ENCODE data around the gene HLF. TPM values are rescaled to one million over a fixed set of nuclear protein-coding genes. Genes with fewer than 3 reads are reported as not detected.

Gene HLF
- total RNA-seq, 2 donors from 2014 or later = 23.9 to 44.3 TPM

DNA sequence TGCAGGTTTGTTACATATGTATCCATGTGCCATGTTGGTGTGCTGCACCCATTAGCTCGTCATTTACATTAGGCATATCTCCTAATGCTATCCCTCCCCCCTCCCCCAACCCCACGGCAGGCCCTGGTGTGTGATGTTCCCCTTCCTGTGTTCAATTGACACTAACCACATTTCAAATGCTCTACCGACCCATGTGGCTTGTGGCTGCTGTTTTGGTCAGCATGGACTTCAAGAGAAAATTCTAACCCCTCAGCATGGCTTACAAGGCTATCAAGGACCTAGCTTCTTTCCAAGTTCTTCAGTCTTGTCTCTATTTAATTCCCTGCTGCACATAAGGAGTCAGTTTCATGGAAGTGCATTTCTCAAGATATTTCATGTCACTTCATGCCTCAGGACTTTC is 103.9 kb downstream of the HLF start:
- DNase-seq (no peak), ATAC-seq (replicated peaks in 1 of 2) (no peak)
- peaks cover 0 to 5% of the 10 kb centered on the region in 2 donors for H3K36me3 Mint-ChIP-seq (ENCODE audit: insufficient read depth in 2 of 2)
- peaks cover 0 to 5% of the 10 kb centered on the region in 2 donors for H3K9me3 Mint-ChIP-seq
- H3K4me1 Mint-ChIP-seq (ENCODE audit: low read depth) = no peaks in the 10 kb centered on the region
- no peak overlapping the region for H3K4me3 Mint-ChIP-seq
- H3K27me3 Mint-ChIP-seq (ENCODE audit: low read depth) = peaks cover 2% of the 10 kb centered on the region
- H3K27ac Mint-ChIP-seq = no peak overlapping the region

Other genes starting within 250 kb of the HLF start
- 10 to 100 TPM; 35.0 to 39.3 TPM for gene MMD, start 156.9 kb downstream of the HLF start, total RNA-seq
- not detected for gene SMIM36, start 246.5 kb downstream of the HLF start, total RNA-seq

Data from activated T-cell treated with anti-CD3 and anti-CD28 coated beads, Interleukin-2, amount 50 U/mL, for 72 hours (primary cell).